ENCODE data around the gene ADRM1.
A peak's percentile ranks its signal among the peaks of the same experiment; 100 is the strongest.

The ADRM1 gene

GRCh38 chr20:62339647-62340062 lies 36.9 kb downstream of the ADRM1 start:
- DNase-seq (ENCODE audit: low spot score): peak; percentile 23

GRCh38 chr20:62342910-62343309 lies 40.1 kb downstream of the ADRM1 start:
- DNase-seq (ENCODE audit: low spot score): no peak

GRCh38 chr20:62344092-62344491 lies 41.3 kb downstream of the ADRM1 start:
- DNase-seq (ENCODE audit: low spot score): no peak

GRCh38 chr20:62344782-62345181 lies 42.0 kb downstream of the ADRM1 start:
- no peak for DNase-seq (ENCODE audit: low spot score)

GRCh38 chr20:62345681-62346370 lies 43.0 kb downstream of the ADRM1 start:
- no peak for DNase-seq (ENCODE audit: low spot score)

- DNase-seq (ENCODE audit: low spot score): no peak
These were observed 43.8 kb downstream of the ADRM1 start for GRCh38 chr20:62346398-62347150.

GRCh38 chr20:62347151-62347404 lies 44.3 kb downstream of the ADRM1 start:
- no peak for DNase-seq (ENCODE audit: low spot score)

GRCh38 chr20:62347445-62347844 lies 44.6 kb downstream of the ADRM1 start:
- no peak for DNase-seq (ENCODE audit: low spot score)

GRCh38 chr20:62348604-62349003 lies 45.8 kb downstream of the ADRM1 start:
- DNase-seq (ENCODE audit: low spot score): no peak

- no peak for DNase-seq (ENCODE audit: low spot score)
These were observed 46.8 kb downstream of the ADRM1 start for GRCh38 chr20:62349556-62350097.

- DNase-seq (ENCODE audit: low spot score): no peak
These were observed 47.4 kb downstream of the ADRM1 start for GRCh38 chr20:62350098-62350628.

GRCh38 chr20:62350629-62351422 lies 48.0 kb downstream of the ADRM1 start:
- no peak for DNase-seq (ENCODE audit: low spot score)

- no peak for DNase-seq (ENCODE audit: low spot score)
These were observed 48.9 kb downstream of the ADRM1 start for GRCh38 chr20:62351469-62352401.

GRCh38 chr20:62352402-62353288 lies 49.8 kb downstream of the ADRM1 start:
- peak; percentile 77 for DNase-seq (ENCODE audit: low spot score)

- DNase-seq (ENCODE audit: low spot score): no peak
These were observed 50.7 kb downstream of the ADRM1 start for GRCh38 chr20:62353289-62354030.

- no peak for DNase-seq (ENCODE audit: low spot score)
These were observed 51.4 kb downstream of the ADRM1 start for GRCh38 chr20:62354031-62354808.

GRCh38 chr20:62354811-62355341 lies 52.1 kb downstream of the ADRM1 start:
- no peak for DNase-seq (ENCODE audit: low spot score)

GRCh38 chr20:62355516-62355877 lies 52.7 kb downstream of the ADRM1 start:
- no peak for DNase-seq (ENCODE audit: low spot score)
